Thyroid gland (tissue), 4 donors: ENCODE results near the gene OSTN.

ENCODE experiments used
- POLR2A ChIP-seq, 2 donors: fragments of 450-650 bp; IDR thresholded peaks; one replicate each; pipeline ENCODE4 v1.6.1; 2017; ENCODE audit warnings: antibody characterized with exemption in 2 of 2, mild to moderate bottlenecking in 2 of 2, moderate library complexity in 1 of 2
- TF ChIP-seq, protein P1 (sequence below), 6 experiments: fragments of 200-600 bp in 3 of 6; fragments of 450-650 bp in 3 of 6; sonication (generic) in 3 of 6; IDR thresholded peaks; one replicate each; pipeline ENCODE4 v1.5.1; 2016 to 2019; ENCODE audit warnings: antibody characterized with exemption in 6 of 6, mild to moderate bottlenecking in 2 of 6, inconsistent platforms in 1 of 6, moderate library complexity in 1 of 6

DNA sequence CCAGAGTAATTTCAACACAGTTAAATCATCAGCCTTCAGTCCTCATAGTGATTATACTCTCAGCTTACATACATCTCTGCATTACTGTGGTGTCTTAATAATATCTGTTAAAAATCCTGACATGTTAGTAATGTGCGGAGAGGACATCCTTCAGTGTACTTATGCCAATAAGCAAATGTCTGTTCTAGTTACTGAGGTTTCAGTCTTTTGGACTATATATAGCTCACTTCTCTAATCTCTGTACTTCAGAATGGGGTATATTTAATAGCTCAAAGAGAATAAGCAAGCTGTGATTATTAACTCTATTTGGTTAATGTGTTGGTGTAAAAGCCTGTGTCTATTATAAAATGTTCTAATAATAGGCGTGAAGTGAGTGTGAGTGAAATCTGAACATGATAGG, 28.9 kb upstream of the OSTN start:
- TF ChIP-seq, protein P1, sequence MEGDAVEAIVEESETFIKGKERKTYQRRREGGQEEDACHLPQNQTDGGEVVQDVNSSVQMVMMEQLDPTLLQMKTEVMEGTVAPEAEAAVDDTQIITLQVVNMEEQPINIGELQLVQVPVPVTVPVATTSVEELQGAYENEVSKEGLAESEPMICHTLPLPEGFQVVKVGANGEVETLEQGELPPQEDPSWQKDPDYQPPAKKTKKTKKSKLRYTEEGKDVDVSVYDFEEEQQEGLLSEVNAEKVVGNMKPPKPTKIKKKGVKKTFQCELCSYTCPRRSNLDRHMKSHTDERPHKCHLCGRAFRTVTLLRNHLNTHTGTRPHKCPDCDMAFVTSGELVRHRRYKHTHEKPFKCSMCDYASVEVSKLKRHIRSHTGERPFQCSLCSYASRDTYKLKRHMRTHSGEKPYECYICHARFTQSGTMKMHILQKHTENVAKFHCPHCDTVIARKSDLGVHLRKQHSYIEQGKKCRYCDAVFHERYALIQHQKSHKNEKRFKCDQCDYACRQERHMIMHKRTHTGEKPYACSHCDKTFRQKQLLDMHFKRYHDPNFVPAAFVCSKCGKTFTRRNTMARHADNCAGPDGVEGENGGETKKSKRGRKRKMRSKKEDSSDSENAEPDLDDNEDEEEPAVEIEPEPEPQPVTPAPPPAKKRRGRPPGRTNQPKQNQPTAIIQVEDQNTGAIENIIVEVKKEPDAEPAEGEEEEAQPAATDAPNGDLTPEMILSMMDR (IDR thresholded peaks at IDR 0.05) = no peak
- no peak for TF ChIP-seq POLR2A (IDR thresholded peaks at IDR 0.05)
